ENCODE measurements around the gene KRT84. TPM values are rescaled to one million over a fixed set of nuclear protein-coding genes. Genes with fewer than 3 reads are reported as not detected.

KRT84 gene
- polyA plus RNA-seq, 3 donors from 2014 or later, result not detected

DNA sequence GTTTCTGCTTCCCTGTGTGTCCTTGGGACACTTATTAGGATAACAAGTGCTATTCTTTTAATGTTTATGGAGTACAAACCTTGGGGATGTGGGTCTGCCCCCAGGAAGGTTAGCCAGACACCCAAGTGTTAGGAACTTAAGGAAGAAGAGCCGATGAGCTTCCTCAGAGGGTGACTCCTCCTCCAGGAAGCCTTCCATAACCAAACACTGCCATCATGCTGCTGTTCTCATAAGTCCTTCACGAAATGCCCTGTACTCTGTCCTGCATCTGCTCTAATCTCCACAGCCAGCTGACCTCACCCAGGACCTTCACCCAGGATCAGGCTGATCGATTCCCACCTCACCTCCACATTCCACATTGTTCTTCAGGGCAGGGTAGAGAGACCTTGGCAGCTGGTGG lies 16.9 kb downstream of the KRT84 start:
- no peak for DNase-seq
- no peak overlapping the region for H3K27ac Mint-ChIP-seq
- H3K36me3 Mint-ChIP-seq, result peaks cover 0 to 4% (median 0%) of the 10 kb centered on the region in 3 donors
- H3K27me3 Mint-ChIP-seq (ENCODE audit: low read depth in 3 of 3), result peaks cover 12 to 20% (median 19%) of the 10 kb centered on the region in 3 donors
- peaks cover 0 to 6% (median 0%) of the 10 kb centered on the region in 6 donors for H3K9me3 Mint-ChIP-seq
- no peak overlapping the region for H3K4me3 Mint-ChIP-seq
- no peaks in the 10 kb centered on the region for H3K4me1 Mint-ChIP-seq

GRCh38 chr12:52367876-52368275 lies 17.6 kb downstream of the KRT84 start:
- no peak overlapping the region for H3K4me3 Mint-ChIP-seq
- peaks cover 0 to 6% (median 0%) of the 10 kb centered on the region in 6 donors for H3K9me3 Mint-ChIP-seq
- DNase-seq, result no peak
- peaks cover 2 to 5% of the 10 kb centered on the region in 2 donors for H3K4me1 Mint-ChIP-seq
- peaks cover 14 to 22% (median 20%) of the 10 kb centered on the region in 3 donors for H3K27me3 Mint-ChIP-seq (ENCODE audit: low read depth in 3 of 3)
- H3K36me3 Mint-ChIP-seq, result peaks cover 0 to 4% (median 0%) of the 10 kb centered on the region in 3 donors
- no peak overlapping the region for H3K27ac Mint-ChIP-seq

DNA sequence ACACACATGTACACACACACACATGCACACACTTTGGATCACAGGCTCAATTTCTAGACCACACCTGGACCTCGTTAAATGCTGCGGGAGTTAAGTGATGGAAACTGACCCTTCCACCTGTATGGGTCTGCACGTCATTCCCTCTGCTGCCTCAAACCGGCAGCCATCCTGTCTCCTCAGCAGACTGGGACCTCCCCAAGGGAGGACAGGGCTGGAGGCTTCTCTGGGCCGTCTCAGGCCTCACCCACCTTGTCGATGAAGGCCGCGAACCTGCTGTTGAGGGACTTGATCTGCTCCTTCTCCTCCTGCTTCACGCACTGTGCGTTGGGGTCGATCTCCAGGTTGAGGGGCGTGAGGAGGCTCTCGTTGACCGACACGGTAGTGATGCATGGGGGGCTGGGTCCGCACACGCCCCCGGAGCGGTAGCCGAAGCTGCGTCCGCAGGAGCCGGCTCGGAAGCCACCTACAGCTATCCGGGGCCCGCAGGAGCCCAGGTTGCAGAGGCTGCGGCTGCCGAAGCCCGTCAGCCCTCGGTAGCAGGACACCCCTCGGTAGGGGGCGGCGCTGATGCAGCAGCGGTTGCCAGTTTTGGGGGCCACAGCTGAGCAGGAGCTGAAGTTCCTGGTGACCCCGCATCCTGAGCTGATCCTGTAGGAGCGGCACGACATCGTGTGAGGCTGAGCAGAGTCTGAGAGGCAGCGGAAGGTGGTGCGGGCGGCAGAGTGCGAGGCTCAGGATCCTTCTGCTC lies 18.5 kb downstream of the KRT84 start, which contains the start of gene KRT85:
Gene KRT85 (minus strand): TSS at position 744 of the 748 bp plus-strand sequence. CDS start 76 bp downstream, at position 668.
- peaks cover 6 to 13% of the 10 kb centered on the region in 2 donors for H3K4me1 Mint-ChIP-seq
- no peak within 1 kb of the TSS for H3K4me3 Mint-ChIP-seq
- H3K27me3 Mint-ChIP-seq (ENCODE audit: low read depth in 3 of 3), result peaks cover 14 to 27% (median 21%) of the 10 kb centered on the region in 3 donors
- H3K27ac Mint-ChIP-seq, result no peak within 1 kb of the TSS
- H3K36me3 Mint-ChIP-seq, result peaks cover 0 to 4% (median 0%) of the 10 kb centered on the region in 3 donors
- no peak for DNase-seq
- H3K9me3 Mint-ChIP-seq, result peaks cover 0 to 6% (median 0%) of the 10 kb centered on the region in 6 donors

GRCh38 chr12:52364901-52365489 lies 20.5 kb downstream of the KRT84 start:
- peaks cover 23 to 26% of the 10 kb centered on the region in 2 donors for H3K4me1 Mint-ChIP-seq
- no peaks in the 10 kb centered on the region for H3K36me3 Mint-ChIP-seq
- no peak overlapping the region for H3K27ac Mint-ChIP-seq
- H3K27me3 Mint-ChIP-seq (ENCODE audit: low read depth in 3 of 3), result peaks cover 10 to 22% (median 12%) of the 10 kb centered on the region in 3 donors
- no peak for DNase-seq
- H3K4me3 Mint-ChIP-seq, result no peak overlapping the region
- H3K9me3 Mint-ChIP-seq, result peaks cover 0 to 4% (median 0%) of the 10 kb centered on the region in 6 donors

- Mint-ChIP-seq H3K27me3 (ENCODE audit: low read depth in 3 of 3) (peaks cover 13 to 25% (median 15%) of the 10 kb centered on the region in 3 donors), H3K36me3 (no peaks in the 10 kb centered on the region), H3K9me3 (peaks cover 0 to 4% (median 0%) of the 10 kb centered on the region in 6 donors), H3K4me3 (no peak overlapping the region), H3K4me1 (peaks cover 32 to 36% of the 10 kb centered on the region in 2 donors), H3K27ac (no peak overlapping the region)
- DNase-seq, result no peak
Observed at GRCh38 chr12:52364061-52364460, 21.4 kb downstream of the KRT84 start.

DNA sequence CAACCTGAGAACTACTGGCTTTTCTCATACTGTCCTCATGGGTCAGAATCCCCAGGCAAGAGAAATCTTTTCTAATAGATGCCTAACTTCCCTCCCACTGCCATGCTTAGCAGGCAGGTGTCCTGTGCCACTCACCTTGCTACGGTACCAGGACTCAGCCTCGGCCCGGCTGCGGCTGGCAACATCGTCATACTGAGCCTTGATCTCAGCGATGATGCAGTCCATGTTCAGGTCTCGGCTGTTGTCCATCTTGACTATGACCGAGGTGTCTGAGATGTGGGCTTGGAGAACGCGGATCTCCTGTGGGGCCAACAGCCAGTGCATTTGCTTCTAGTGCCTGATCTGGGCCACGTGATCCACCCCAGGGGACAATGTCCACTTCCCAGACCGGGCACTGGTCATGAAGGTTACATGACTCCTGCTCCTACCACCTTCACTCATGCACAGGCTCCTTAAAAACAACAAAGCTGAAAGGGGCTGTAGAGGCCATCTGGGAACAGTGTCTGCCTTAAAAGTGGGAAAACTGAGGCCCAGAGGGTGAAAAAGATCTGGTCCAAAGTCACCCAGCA lies 22.3 kb downstream of the KRT84 start:
- Mint-ChIP-seq H3K4me3 (no peak overlapping the region), H3K9me3 (peaks cover 0 to 4% (median 0%) of the 10 kb centered on the region in 6 donors), H3K27ac (peak overlapping the region in 1 of 6 donors; percentile 40), H3K4me1 (peaks cover 41 to 44% of the 10 kb centered on the region in 2 donors), H3K27me3 (ENCODE audit: low read depth in 3 of 3) (peaks cover 10 to 19% (median 10%) of the 10 kb centered on the region in 3 donors), H3K36me3 (no peaks in the 10 kb centered on the region)
- DNase-seq, result no peak

GRCh38 chr12:52362118-52362726 lies 23.2 kb downstream of the KRT84 start:
- Mint-ChIP-seq H3K36me3 (no peaks in the 10 kb centered on the region), H3K27me3 (ENCODE audit: low read depth in 3 of 3) (peaks cover 9 to 21% (median 10%) of the 10 kb centered on the region in 3 donors), H3K27ac (peak overlapping the region in 1 of 6 donors; percentile 7), H3K9me3 (peaks cover 0 to 4% (median 0%) of the 10 kb centered on the region in 6 donors), H3K4me1 (peaks cover 46 to 49% of the 10 kb centered on the region in 2 donors), H3K4me3 (no peak overlapping the region)
- no peak for DNase-seq

DNA sequence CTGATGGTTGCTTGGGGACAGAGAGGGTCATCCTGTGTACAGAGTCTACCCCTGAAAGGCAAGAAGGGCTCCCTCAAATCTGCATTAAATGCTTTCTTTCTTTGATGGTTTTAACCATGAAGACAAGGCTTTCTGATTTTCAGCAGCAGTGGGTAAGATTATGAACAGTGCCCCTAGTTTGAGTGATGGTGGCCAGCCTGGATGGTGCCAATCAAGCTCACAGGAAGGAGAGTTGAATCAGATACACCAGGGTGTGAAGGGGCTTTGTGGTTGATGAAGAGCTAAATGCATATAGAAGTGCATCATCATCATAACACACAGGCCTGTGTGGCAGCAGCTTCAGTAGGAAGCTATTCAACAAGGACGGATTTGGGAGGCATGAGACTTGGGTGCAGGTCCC lies 23.9 kb downstream of the KRT84 start:
- peak overlapping the region in 4 of 6 donors; percentile 1 to 12 (median 8) for H3K27ac Mint-ChIP-seq
- no peaks in the 10 kb centered on the region for H3K36me3 Mint-ChIP-seq
- peaks cover 46 to 49% of the 10 kb centered on the region in 2 donors for H3K4me1 Mint-ChIP-seq
- H3K27me3 Mint-ChIP-seq (ENCODE audit: low read depth in 3 of 3), result peaks cover 9 to 20% (median 15%) of the 10 kb centered on the region in 3 donors
- DNase-seq, result peak; percentile 43 to 67 (median 50)
- H3K9me3 Mint-ChIP-seq, result peaks cover 0 to 4% (median 0%) of the 10 kb centered on the region in 6 donors
- H3K4me3 Mint-ChIP-seq, result peak overlapping the region in 2 of 5 donors; percentile 30 to 52

- Mint-ChIP-seq H3K27me3 (ENCODE audit: low read depth in 3 of 3) (peaks cover 9 to 20% (median 13%) of the 10 kb centered on the region in 3 donors), H3K4me3 (no peak overlapping the region), H3K4me1 (peaks cover 46 to 49% of the 10 kb centered on the region in 2 donors), H3K9me3 (peaks cover 0 to 4% (median 0%) of the 10 kb centered on the region in 6 donors), H3K27ac (no peak overlapping the region), H3K36me3 (no peaks in the 10 kb centered on the region)
- DNase-seq, result no peak
Observed at GRCh38 chr12:52360663-52361271, 24.7 kb downstream of the KRT84 start.

- Mint-ChIP-seq H3K4me1 (peaks cover 46 to 49% of the 10 kb centered on the region in 2 donors), H3K9me3 (peaks cover 0 to 4% (median 0%) of the 10 kb centered on the region in 6 donors), H3K27me3 (ENCODE audit: low read depth in 3 of 3) (peaks cover 9 to 20% (median 15%) of the 10 kb centered on the region in 3 donors), H3K27ac (no peak overlapping the region), H3K4me3 (no peak overlapping the region), H3K36me3 (no peaks in the 10 kb centered on the region)
- DNase-seq, result no peak
Observed at GRCh38 chr12:52360106-52360662, 25.3 kb downstream of the KRT84 start.

DNA sequence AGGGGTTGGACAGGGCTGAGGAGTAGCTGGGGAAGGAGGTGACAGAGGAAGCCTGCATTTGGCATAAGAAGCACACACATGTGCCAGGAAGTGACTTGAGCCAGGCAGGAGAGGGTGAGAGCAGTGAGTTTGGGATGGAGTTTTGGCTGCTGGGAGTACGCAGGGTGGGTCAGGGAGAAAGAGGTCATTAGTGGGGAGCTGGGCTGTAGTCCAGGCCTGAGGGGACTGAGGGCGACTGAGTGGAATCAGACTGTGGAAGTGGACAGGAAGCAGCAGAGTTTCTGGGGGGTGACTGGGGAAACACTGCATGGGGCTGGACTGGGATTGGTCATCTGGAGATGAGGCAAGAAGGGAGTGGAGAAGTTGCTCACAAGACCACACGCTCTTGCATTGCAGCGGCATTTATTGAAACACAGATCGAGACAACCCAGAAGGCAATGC lies 25.8 kb downstream of the KRT84 start:
- Mint-ChIP-seq H3K27ac (no peak overlapping the region), H3K4me1 (peaks cover 46 to 49% of the 10 kb centered on the region in 2 donors), H3K36me3 (no peaks in the 10 kb centered on the region), H3K4me3 (peak overlapping the region in 1 of 5 donors; percentile 1), H3K9me3 (peaks cover 0 to 2% (median 0%) of the 10 kb centered on the region in 6 donors), H3K27me3 (ENCODE audit: low read depth in 3 of 3) (peaks cover 7 to 23% (median 15%) of the 10 kb centered on the region in 3 donors)
- DNase-seq, result no peak

GRCh38 chr12:52358575-52359350 lies 26.7 kb downstream of the KRT84 start:
- Mint-ChIP-seq H3K27ac (peak overlapping the region in 1 of 6 donors; percentile 67), H3K4me1 (peaks cover 46 to 49% of the 10 kb centered on the region in 2 donors), H3K4me3 (peak overlapping the region in 2 of 5 donors; percentile 14 to 61), H3K27me3 (ENCODE audit: low read depth in 3 of 3) (peaks cover 12 to 23% (median 17%) of the 10 kb centered on the region in 3 donors), H3K36me3 (no peaks in the 10 kb centered on the region), H3K9me3 (no peaks in the 10 kb centered on the region)
- DNase-seq, result peak; percentile 21 to 47 (median 28)
